Peyer's patch (tissue), 4 donors: ENCODE measurements around the gene CDCA4.

Experiments used
- POLR2A ChIP-seq, 2 donors: fragments of 450-650 bp; IDR thresholded peaks; one replicate each; pipeline ENCODE4 v1.5.1; 2017; ENCODE audit warnings: antibody characterized with exemption in 2 of 2, mild to moderate bottlenecking in 2 of 2, moderate library complexity in 2 of 2
- TF ChIP-seq, protein P1 (sequence below), 6 experiments: fragments of 450-650 bp in 4 of 6; fragments of 200-600 bp in 2 of 6; sonication (generic) in 1 of 6; IDR thresholded peaks; one replicate each; pipeline ENCODE4 v1.5.1; 2017 to 2019; ENCODE audit warnings: antibody characterized with exemption in 6 of 6, mild to moderate bottlenecking in 3 of 6, moderate library complexity in 1 of 6

DNA sequence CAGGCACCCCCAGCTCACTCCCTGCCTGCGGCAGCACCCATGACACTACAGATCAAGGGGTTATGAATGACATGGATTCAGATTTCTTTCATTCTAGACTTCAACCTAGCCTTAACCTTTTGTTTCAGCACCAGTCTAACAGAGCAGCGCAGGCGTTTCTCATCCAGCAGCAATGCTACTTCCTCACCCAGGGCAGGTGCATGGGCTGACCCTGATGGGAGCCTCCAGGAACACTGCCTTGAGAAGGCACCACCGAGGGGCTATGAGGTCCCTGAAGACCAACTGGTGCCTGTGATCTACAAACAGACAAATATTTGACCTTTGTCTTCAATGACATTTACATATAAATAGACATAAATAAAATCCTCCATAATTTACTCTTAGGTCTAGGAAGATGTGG lies 10.8 kb downstream of the CDCA4 start:
- TF ChIP-seq, protein P1, sequence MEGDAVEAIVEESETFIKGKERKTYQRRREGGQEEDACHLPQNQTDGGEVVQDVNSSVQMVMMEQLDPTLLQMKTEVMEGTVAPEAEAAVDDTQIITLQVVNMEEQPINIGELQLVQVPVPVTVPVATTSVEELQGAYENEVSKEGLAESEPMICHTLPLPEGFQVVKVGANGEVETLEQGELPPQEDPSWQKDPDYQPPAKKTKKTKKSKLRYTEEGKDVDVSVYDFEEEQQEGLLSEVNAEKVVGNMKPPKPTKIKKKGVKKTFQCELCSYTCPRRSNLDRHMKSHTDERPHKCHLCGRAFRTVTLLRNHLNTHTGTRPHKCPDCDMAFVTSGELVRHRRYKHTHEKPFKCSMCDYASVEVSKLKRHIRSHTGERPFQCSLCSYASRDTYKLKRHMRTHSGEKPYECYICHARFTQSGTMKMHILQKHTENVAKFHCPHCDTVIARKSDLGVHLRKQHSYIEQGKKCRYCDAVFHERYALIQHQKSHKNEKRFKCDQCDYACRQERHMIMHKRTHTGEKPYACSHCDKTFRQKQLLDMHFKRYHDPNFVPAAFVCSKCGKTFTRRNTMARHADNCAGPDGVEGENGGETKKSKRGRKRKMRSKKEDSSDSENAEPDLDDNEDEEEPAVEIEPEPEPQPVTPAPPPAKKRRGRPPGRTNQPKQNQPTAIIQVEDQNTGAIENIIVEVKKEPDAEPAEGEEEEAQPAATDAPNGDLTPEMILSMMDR (IDR thresholded peaks at IDR 0.05), result no peak
- TF ChIP-seq POLR2A (IDR thresholded peaks at IDR 0.05), result no peak
